MM.1S (cell line): ENCODE data around the gene DDN.

Experiments
- DNase-seq: peaks from one replicate; pipeline ENCODE4 v3.0.0-alpha.2; 2015
- H2AFZ ChIP-seq: fragments of 300-600 bp; sonication (generic); 2 replicates; pipeline ENCODE4 v1.6.0; 2016; ENCODE audit warnings: antibody characterized with exemption, low read length
- H3F3A ChIP-seq: fragments of 300-600 bp; sonication (generic); 2 replicates; pipeline ENCODE4 v1.6.1; 2016; ENCODE audit warnings: mild to moderate bottlenecking, antibody characterized with exemption, low read length, moderate library complexity, mixed read lengths; ENCODE audit not compliant: insufficient read depth
- H3K27ac ChIP-seq: fragments of 300-600 bp; sonication (generic); 2 replicates; pipeline ENCODE4 v1.5.1; 2016; ENCODE audit warnings: mild to moderate bottlenecking, low read length
- H3K27me3 ChIP-seq: fragments of 300-600 bp; sonication (generic); replicated peaks from 2 replicates; pipeline ENCODE4 v1.6.0; 2016; ENCODE audit warnings: low read length; ENCODE audit not compliant: insufficient read depth
- H3K36me3 ChIP-seq: fragments of 300-600 bp; sonication (generic); replicated peaks from 2 replicates; pipeline ENCODE4 v1.6.1; 2016; ENCODE audit warnings: mild to moderate bottlenecking, low read length, mixed read lengths; ENCODE audit not compliant: insufficient read depth
- H3K4me1 ChIP-seq: fragments of 300-600 bp; sonication (generic); 2 replicates; pipeline ENCODE4 v1.6.1; 2016; ENCODE audit warnings: low read length, mixed read lengths
- H3K4me2 ChIP-seq: fragments of 300-600 bp; sonication (generic); 2 replicates; pipeline ENCODE4 v1.6.0; 2016; ENCODE audit warnings: low read depth, low read length
- H3K4me3 ChIP-seq: fragments of 300-600 bp; sonication (generic); 2 replicates; pipeline ENCODE4 v1.5.1; 2016; ENCODE audit warnings: low read length, mixed read lengths
- H3K79me2 ChIP-seq: fragments of 300-600 bp; sonication (generic); 2 replicates; pipeline ENCODE4 v1.6.1; 2016; ENCODE audit warnings: mixed run types, low read length, mixed read lengths
- H3K9ac ChIP-seq: fragments of 300-600 bp; sonication (generic); 2 replicates; pipeline ENCODE4 v1.6.1; 2016; ENCODE audit warnings: low read length, mixed read lengths
- H3K9me2 ChIP-seq: fragments of 300-600 bp; sonication (generic); replicated peaks from 2 replicates; pipeline ENCODE4 v1.6.1; 2016; ENCODE audit warnings: mild to moderate bottlenecking, low read length, mixed read lengths; ENCODE audit not compliant: insufficient read depth
- H3K9me3 ChIP-seq: fragments of 300-600 bp; sonication (generic); replicated peaks from 2 replicates; pipeline ENCODE4 v1.6.1; 2016; ENCODE audit warnings: mild to moderate bottlenecking, low read length, mixed read lengths; ENCODE audit not compliant: insufficient read depth
- H4K20me1 ChIP-seq: fragments of 300-600 bp; sonication (generic); 2 replicates; pipeline ENCODE4 v1.6.1; 2016; ENCODE audit warnings: mild to moderate bottlenecking, low read length, moderate library complexity, mixed read lengths; ENCODE audit not compliant: insufficient read depth
- CTCF ChIP-seq: fragments of 300-600 bp; sonication (generic); IDR thresholded peaks from 2 replicates; pipeline ENCODE4 v1.5.1; 2016; ENCODE audit warnings: antibody characterized with exemption, low read length, mixed read lengths
- EZH2 ChIP-seq: fragments of 300-600 bp; sonication (generic); optimal IDR thresholded peaks from 2 replicates; pipeline ENCODE3; 2017; ENCODE audit warnings: low read depth, mild to moderate bottlenecking, antibody characterized with exemption, low read length, mixed read lengths
- EZH2phosphoT487 ChIP-seq: fragments of 300-600 bp; sonication (generic); IDR thresholded peaks from 2 replicates; pipeline ENCODE4 v1.6.1; 2018; ENCODE audit warnings: antibody characterized with exemption, low read length

Gene DDN

DNA sequence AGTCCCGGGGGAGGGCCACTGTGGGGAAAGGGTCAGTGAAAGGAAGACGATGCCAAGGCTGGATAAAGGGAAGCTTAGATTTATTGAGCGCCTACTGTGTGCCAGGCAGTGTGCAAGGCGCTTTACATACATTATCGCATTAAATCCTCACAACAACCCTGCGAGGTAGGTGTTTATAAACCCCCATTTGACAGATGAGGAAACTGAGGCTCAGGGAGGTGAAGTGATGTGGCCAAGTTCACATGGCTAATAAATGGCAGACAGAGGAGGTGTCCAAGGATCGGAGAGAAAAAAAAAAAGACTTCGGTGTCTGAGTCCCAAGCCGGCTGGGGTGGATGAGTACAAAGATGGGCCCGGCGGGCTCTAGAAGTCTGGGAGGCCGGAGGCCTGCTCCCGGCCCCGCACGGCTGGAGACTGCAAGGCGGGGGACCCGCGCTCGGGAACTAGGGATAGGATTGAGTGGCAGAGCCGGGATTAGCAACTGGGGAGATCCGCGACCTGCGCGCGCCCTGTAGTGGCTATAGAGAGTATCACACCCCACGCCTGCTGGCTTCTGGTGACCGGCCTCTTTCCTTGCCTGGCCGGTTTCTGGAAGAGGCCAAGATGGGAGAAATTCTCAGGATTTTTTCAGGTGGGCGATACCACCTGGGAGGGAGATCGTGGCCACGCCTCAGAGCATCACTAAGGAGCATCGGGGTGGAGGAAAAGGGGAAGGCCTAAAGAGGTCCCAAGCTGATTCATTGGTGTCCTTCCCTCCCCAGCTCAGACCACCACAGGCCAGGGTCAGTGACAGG, 3.9 kb downstream of the DDN start:
- no peaks in the 10 kb centered on the region for H3K79me2 ChIP-seq
- H3K27ac ChIP-seq = no peak overlapping the region
- peaks cover 13% of the 10 kb centered on the region; the same call in 1 of the 2 replicates for H3F3A ChIP-seq
- peaks cover 5% of the 10 kb centered on the region for H3K4me1 ChIP-seq
- peak; percentile 44 for DNase-seq
- H3K4me3 ChIP-seq = peak overlapping the region; percentile 18; the same call in 1 of the 2 replicates
- 0 out of 2 replicates have a peak overlapping the region, but pooled peaks have one; percentile 28 for H2AFZ ChIP-seq
- peaks cover 21% of the 10 kb centered on the region for H3K27me3 ChIP-seq
- H3K36me3 ChIP-seq = no peaks in the 10 kb centered on the region
- peak overlapping the region; percentile 67 for H3K4me2 ChIP-seq
- H3K9ac ChIP-seq = no peak overlapping the region
- no peaks in the 10 kb centered on the region for H3K9me3 ChIP-seq
- peak; percentile 76 for TF ChIP-seq CTCF
- TF ChIP-seq EZH2 = no peak
- no peaks in the 10 kb centered on the region for H3K9me2 ChIP-seq
- H4K20me1 ChIP-seq = no peaks in the 10 kb centered on the region

DNA sequence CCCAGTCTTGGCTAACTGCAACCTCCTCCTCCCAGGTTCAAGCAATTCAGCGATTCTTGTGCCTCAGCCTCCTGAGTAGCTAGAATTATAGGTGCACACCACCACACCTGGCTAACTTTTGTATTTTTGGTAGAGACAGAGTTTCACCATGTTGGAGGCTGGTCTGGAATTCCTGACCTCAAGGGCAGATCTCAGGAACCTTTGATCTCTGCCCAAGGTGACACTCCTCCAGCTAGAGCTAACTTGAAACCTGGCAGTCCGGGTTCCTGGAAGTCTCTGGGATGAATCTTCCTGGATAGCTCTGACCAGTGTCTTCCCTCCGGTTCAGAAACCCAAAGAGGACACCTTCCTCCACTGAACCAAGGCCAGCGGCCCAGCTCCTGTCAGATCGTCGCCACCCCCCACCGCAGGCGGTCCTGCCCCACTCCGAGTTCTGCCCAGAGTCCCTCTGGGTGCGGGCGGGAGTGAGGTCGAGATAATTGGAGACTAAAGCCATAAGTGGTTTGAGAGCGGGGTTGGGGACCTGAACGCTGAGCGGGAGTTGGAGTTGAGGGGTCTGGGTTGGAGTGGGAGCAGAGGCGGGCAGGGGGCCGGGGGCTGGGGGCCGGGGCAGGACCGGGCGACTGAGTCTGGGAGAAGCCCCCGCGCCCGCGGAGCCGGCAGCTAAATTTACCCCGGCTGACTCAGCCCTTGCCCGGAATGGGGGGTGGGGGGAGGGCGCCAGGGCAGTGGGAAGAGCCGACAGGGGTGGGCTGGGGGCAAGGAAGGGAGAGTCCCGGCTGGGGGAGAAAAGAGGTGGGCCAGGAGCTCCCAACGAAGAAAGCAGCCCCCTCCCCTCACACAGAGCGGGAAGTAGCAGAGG, 4.7 kb downstream of the DDN start:
- H3K27me3 ChIP-seq = peaks cover 21% of the 10 kb centered on the region
- H3K4me3 ChIP-seq = no peak overlapping the region
- no peak for DNase-seq
- H3K27ac ChIP-seq = no peak overlapping the region
- H3K9me2 ChIP-seq = no peaks in the 10 kb centered on the region
- H3K4me2 ChIP-seq = no peak overlapping the region
- H3K4me1 ChIP-seq = no peaks in the 10 kb centered on the region
- no peak for TF ChIP-seq EZH2phosphoT487
- TF ChIP-seq CTCF = no peak
- TF ChIP-seq EZH2 = no peak
- no peaks in the 10 kb centered on the region for H3K9me3 ChIP-seq
- H3F3A ChIP-seq = peaks cover 10% of the 10 kb centered on the region; the same call in 1 of the 2 replicates
- no peak overlapping the region for H2AFZ ChIP-seq
- H4K20me1 ChIP-seq = no peaks in the 10 kb centered on the region
- H3K79me2 ChIP-seq = no peaks in the 10 kb centered on the region
- no peak overlapping the region for H3K9ac ChIP-seq
- no peaks in the 10 kb centered on the region for H3K36me3 ChIP-seq

DNA sequence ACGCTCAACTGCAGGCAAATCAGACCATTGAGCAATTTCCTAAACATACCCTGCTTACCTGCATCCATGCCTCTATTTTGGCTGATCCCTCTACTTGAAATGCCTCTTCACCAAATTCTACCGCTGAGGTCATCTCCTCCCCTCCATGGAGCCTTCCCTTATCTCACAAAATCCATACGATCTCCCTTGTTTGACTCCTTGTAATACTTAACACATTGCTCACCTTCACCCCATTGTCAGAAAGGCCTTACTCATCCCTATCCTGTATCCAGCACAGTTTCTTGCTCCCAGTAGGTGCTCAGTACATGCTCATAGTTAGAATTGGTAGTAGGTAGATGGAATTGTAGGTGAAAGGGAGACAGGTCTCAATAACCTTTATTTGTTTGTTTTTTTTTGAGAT, 5.4 kb downstream of the DDN start:
- no peak for DNase-seq
- Histone ChIP-seq H3K9me3 (no peaks in the 10 kb centered on the region), H3K4me2 (no peak overlapping the region), H3K36me3 (no peaks in the 10 kb centered on the region), H3K4me1 (no peaks in the 10 kb centered on the region), H3K4me3 (no peak overlapping the region), H2AFZ (no peak overlapping the region), H3K9ac (no peak overlapping the region), H3K27ac (no peak overlapping the region), H3F3A (peaks cover 8% of the 10 kb centered on the region; the same call in 1 of the 2 replicates), H3K9me2 (no peaks in the 10 kb centered on the region), H3K27me3 (peaks cover 25% of the 10 kb centered on the region), H3K79me2 (no peaks in the 10 kb centered on the region), H4K20me1 (no peaks in the 10 kb centered on the region)
- no peak for TF ChIP-seq CTCF
